ENCODE data around the gene NSG2. TPM values are rescaled to one million over a fixed set of nuclear protein-coding genes. Genes with fewer than 3 reads are reported as not detected.

NSG2 gene
- not detected for total RNA-seq

DNA sequence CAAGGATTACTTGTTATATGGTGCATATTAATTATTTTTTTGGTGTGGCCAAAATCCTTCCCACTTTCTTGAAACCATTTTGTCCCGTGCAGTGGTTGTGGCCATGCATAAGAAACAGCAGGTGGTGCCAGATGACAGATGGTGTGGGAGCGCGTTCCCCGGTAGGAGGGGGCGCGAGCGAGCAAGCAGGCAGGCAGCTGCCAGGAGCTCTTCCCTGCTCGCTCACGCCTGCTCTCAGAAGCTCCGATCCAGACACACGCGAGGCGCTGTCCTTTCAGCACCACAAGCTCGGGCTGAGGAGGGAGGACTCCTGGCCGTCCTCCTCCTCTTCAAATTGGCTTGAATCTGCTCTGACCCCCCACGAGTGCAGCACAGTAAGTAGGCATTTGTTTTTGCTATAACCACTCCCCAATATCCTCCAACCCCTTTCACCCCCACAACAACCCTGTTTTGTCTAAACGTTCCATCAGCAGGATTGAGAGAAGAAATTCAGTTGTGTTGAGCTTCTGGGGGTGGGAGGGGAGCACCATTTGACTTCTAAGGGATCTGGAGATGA, at the start of gene NSG2:
Gene NSG2 (plus strand): TSS at position 237 of the 556 bp plus-strand sequence. CDS start 1,050 bp downstream, outside the sequence.
- peak in 2 of 3 donors; percentile 90 to 95 for DNase-seq (ENCODE audit: low read depth in 2 of 3, low spot score in 2 of 3)

DNA sequence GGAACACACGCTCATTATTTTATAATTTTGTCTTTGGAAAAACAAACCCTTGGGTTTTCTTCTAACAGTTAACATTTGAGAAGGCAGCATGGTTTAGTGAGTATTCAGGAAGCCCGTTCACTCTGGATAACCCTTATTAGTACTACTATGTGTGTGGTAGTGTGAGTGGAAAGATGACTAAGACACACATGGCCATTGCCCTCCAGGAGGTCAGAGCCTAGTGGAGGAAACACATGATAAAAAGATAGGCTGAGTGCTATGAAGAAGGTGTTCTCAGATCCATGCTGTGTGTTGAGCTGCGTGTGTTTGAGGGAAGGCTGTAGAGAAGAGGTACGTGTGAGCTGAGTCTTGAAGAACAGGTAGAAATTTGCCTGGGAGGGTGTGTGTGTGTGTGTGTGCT, 48.2 kb upstream of the NSG2 start:
- no peak for DNase-seq (ENCODE audit: low read depth in 2 of 3, low spot score in 2 of 3)

DNA sequence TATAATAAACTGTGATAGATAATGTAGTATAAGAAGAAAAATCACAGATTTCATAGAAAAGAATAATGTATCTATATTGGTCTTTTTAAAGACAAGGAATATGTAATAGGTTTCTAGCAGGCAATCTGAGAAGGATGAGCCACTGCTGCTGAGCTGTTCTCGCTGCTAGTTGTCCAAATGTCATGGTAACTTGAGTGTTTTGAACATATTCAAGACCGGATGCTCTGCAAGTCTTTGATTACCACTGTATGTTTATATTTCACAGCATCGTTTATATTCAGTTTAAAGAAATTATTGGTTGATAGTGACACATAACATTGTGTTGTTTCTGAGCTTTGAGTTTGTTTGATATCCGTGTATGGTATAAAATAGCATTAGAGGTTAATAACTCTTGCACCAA, 47.0 kb upstream of the NSG2 start:
- no peak for DNase-seq (ENCODE audit: low read depth in 2 of 3, low spot score in 2 of 3)

DNA sequence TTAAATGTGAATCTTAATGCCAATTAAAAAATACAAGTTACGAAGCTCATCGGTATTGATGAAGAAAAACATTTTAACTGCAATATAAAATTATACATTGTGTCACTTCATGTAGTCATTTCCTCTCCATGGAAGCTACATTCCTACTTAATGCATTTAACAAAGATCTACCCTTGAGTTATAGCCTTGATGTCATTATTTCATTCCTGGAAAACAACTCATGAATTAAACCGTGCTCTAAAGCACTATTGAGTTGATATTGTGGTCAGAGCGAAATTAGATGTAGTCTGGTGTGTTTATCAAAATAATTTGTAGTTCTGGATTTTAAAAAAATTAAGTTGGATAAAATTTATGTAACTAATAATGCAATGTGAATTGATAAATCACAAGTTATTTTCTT, 45.4 kb upstream of the NSG2 start:
- DNase-seq (ENCODE audit: low read depth in 2 of 3, low spot score in 2 of 3) = no peak

- no peak for DNase-seq (ENCODE audit: low read depth in 2 of 3, low spot score in 2 of 3)
Measured at GRCh38 chr5:174003795-174004194, 41.7 kb upstream of the NSG2 start.

DNA sequence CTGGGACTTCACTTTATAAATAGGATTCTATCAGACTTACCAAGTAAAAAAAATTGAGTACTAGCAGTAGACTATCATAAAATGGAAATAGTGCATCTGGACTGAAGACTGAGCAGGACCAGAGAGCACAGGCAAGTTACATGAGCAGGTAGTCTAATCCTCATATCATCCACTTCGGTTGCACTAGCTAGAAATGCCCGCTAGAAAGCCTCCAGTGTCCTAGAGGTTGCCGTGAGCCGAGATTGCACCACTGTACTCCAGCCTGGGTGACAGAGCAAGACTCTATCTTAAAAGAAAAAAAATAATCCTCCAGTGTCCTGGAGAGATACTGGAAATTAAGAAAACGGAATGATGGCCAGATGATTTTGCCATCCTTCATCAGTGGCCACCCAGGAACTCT, 36.6 kb upstream of the NSG2 start:
- no peak for DNase-seq (ENCODE audit: low read depth in 2 of 3, low spot score in 2 of 3)

GRCh38 chr5:174010365-174010764, 35.1 kb upstream of the NSG2 start:
- no peak for DNase-seq (ENCODE audit: low read depth in 2 of 3, low spot score in 2 of 3)

GRCh38 chr5:174011441-174011840, 34.1 kb upstream of the NSG2 start:
- no peak for DNase-seq (ENCODE audit: low read depth in 2 of 3, low spot score in 2 of 3)

- DNase-seq (ENCODE audit: low read depth in 2 of 3, low spot score in 2 of 3) = peak in 2 of 3 donors; percentile 5 to 48
Measured at GRCh38 chr5:174020069-174020927, 25.2 kb upstream of the NSG2 start.

DNA sequence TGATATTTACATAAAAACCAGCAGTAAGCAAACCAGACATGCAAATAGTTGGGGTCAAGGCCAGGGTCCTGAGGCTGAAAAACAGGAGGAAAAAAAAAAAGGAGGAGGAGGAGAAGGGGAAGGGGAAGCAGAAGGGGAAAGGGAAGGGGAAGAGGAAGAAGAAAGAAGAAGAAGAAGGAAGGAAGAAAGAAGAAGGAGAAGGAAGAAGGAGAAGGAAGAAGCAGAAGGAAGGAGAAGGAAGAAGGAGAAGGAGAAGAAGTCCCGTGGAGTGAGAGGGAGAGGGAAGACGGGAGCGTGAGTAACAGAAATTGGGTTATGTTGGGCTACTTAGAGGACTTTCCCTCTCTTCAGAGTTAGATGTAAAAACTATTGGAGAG, 24.6 kb upstream of the NSG2 start:
- DNase-seq (ENCODE audit: low read depth in 2 of 3, low spot score in 2 of 3) = no peak

DNA sequence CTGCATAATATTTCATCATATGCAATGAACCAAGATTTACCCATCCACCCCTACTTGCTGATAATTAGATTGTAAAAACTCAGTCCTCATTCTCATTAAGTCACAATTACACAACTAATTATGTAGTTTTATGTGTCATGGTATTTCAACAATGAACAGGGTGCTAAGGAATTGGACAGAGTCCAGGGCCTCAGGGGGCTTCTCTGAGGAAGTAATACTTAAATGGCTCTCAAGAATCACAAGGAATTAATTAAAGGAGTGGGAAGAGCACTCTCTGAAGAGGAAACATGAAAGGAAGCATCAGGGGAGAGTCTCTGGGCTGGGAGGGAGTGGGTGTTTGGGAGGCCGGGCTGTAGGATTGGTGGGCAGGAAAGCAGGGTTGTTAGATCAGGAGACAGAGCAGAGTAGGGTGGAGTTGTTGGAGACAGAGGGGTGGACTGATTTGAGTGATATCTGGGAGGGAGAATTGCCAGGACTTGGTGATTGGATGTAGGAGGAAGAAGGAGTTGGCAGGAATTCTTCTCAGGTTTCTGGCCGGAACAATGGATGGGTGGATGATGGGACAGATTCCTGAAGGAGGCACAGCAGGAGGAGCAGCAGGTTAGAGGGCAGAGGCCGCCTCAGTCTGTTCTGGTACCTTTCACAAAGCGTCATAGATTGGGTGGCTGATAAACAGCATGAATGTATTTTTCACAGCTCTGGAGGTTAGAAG, 23.0 kb upstream of the NSG2 start:
- DNase-seq (ENCODE audit: low read depth in 2 of 3, low spot score in 2 of 3) = no peak

DNA sequence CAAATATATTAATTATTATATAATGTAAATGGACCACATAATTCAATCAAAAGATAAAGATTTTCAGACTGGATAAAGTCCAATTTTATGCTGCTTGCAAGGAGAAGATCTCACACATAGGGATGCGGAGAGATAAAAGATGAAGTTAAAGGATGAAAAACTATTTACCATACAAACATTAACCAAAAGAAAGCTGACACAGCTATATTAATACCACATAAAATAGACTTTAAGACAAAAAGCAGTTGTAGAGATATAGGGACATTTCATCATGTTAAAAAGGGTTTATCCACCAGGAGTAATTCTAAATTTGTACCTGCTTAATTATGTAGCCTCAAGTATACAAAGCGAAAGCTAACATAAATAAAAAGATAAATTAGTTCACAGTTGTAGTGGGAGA, 15.2 kb upstream of the NSG2 start:
- DNase-seq (ENCODE audit: low read depth in 2 of 3, low spot score in 2 of 3) = no peak

DNA sequence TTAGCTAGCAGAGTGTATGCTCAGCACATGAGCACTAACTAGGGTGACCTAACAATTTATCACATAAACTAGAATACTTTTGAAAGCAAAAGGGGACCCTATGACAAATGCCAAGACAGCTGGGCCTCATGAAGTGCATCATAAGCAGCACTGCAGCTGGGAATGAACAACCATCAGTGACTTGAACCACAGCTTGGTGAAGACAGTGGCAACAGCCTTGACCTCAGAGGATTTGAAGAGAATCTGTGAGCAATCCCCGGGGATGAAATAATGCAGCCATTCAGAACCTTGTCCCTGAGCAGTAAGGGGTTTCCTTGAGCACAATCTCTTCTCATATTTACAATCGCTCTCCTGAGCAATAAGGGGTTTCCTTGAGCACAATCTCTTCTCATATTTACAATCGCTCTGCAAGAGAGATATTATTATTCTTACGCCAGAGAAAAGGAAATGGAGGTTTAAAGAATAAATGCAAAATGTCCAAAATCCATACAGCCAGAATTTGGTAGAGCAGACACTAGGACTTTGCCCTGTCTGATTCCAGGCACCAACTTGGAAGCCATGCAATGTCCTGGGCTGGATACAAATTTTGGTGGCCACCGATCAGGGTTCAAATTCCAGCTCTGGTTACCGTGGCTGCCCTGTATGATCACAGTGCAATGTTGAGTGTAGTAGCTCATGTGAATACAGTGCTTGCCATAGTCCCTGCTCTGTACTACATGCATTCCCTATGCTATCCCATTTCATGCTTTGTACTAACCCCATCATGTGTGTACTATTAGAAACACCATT, 846 bp upstream of the NSG2 start:
- no peak for DNase-seq (ENCODE audit: low read depth in 2 of 3, low spot score in 2 of 3)

GRCh38 chr5:174046558-174046957, 1.1 kb downstream of the NSG2 start:
- no peak for DNase-seq (ENCODE audit: low read depth in 2 of 3, low spot score in 2 of 3)

- DNase-seq (ENCODE audit: low read depth in 2 of 3, low spot score in 2 of 3) = no peak
Measured at GRCh38 chr5:174047472-174048099, 2.1 kb downstream of the NSG2 start.

- no peak for DNase-seq (ENCODE audit: low read depth in 2 of 3, low spot score in 2 of 3)
Measured at GRCh38 chr5:174052636-174053035, 7.1 kb downstream of the NSG2 start.

DNA sequence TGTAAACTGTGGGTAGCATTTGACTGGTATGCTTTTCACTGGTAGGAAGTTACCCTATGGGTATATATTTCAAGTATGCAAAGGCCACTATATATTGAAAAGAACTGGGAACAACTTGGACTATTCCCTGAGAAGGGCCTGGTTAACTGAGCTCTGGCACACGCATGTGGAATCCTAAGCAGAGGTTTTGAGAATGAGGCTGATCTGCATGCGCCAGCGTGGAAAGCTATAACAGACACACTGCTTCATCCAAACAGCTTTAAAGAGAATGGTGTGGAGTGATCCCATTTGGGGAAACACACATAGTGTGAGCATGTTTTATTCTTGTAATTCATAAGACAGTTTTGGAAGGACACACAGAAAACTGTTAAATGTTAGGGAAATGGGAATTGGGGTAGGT, 8.4 kb downstream of the NSG2 start:
- DNase-seq (ENCODE audit: low read depth in 2 of 3, low spot score in 2 of 3) = no peak

GRCh38 chr5:174056064-174056847, 10.8 kb downstream of the NSG2 start:
- no peak for DNase-seq (ENCODE audit: low read depth in 2 of 3, low spot score in 2 of 3)

GRCh38 chr5:174057206-174057605, 11.7 kb downstream of the NSG2 start:
- no peak for DNase-seq (ENCODE audit: low read depth in 2 of 3, low spot score in 2 of 3)
